HCT116 (cell line): ENCODE data around the gene JPH3. TPM values are rescaled to one million over a fixed set of nuclear protein-coding genes. Genes with fewer than 3 reads are reported as not detected.

Experiments used
- ATAC-seq: fragments of 200-7000 bp; cut with Tn5 transposase; 2 replicates; pipeline ENCODE4 v1.9.1; 2020; ENCODE audit warnings: mild to moderate bottlenecking, moderate library complexity
- BruUV-seq: library from RNA; stranded (reverse); fragments of 400-500 nt; replicated peaks from 2 replicates; lab custom pipeline; 2021; lab: Mats Ljungman, UMichigan
- CTCF ChIA-PET: fragments of 300-600 bp; sonication (Branson Sonifier 250); formaldehyde crosslinking; loops from one replicate; lab custom pipeline; 2021; ENCODE audit warnings: antibody characterized with exemption; lab: Charles Lee
- POLR2A ChIA-PET: fragments of 300-600, 350-600 bp; sonication (Branson Sonifier 250); formaldehyde crosslinking; loops from one replicate; lab custom pipeline; 2021; ENCODE audit warnings: antibody characterized with exemption; lab: Charles Lee
- RAD21 ChIA-PET, 2 experiments: fragments of 300-600 bp; sonication (Branson Sonifier 250); formaldehyde crosslinking; loops; one replicate each; lab custom pipeline; 2023; ENCODE audit warnings: low total read pairs in 2 of 2; ENCODE audit not compliant: uncharacterized antibody in 2 of 2, unreplicated experiment in 2 of 2, low non-redundant PET in 1 of 2; lab: Charles Lee
- DNase-seq: peaks from one replicate; pipeline ENCODE4 v3.0.0-alpha.2; 2010; ENCODE audit warnings: low read depth, low spot score
- H2AFZ ChIP-seq: fragments of 200-600 bp; shearing (Covaris generic), sonication (generic); 2 replicates; pipeline ENCODE4 v1.6.1; 2017; ENCODE audit warnings: low read depth, mixed run types, mixed read lengths, antibody characterized with exemption, low read length; ENCODE audit not compliant: poor library complexity, severe bottlenecking
- H3K27ac ChIP-seq: 2 replicates; pipeline ENCODE4 v1.5.1; 2012; ENCODE audit warnings: low read depth, low read length
- H3K27me3 ChIP-seq: fragments of 200-600 bp; sonication (generic); 2 replicates; pipeline ENCODE4 v1.6.1; 2016; ENCODE audit warnings: mixed run types, low read length, mixed read lengths; ENCODE audit not compliant: insufficient read depth
- H3K36me3 ChIP-seq, 2 experiments: fragments of 200-500 bp in 1 of 2; fragments of 200-600 bp in 1 of 2; sonication (Bioruptor generic) in 1 of 2; sonication (generic) in 1 of 2; 2 replicates each; pipeline versions ENCODE4 v1.5.1 to v1.6.1; 2014 to 2016; ENCODE audit warnings: low read length in 2 of 2, inconsistent platforms in 1 of 2, mixed read lengths in 1 of 2, mixed run types in 1 of 2; ENCODE audit not compliant: insufficient read depth in 2 of 2, control insufficient read depth in 1 of 2
- H3K4me1 ChIP-seq, 2 experiments: fragments of 200-600 bp in 1 of 2; sonication (generic) in 1 of 2; 2 replicates each; pipeline versions ENCODE4 v1.5.1 to v1.6.1; 2012 to 2017; ENCODE audit warnings: low read length in 2 of 2, inconsistent platforms in 1 of 2, mild to moderate bottlenecking in 1 of 2, mixed read lengths in 1 of 2, mixed run types in 1 of 2, moderate library complexity in 1 of 2; ENCODE audit not compliant: insufficient read depth in 2 of 2, control insufficient read depth in 1 of 2
- H3K4me2 ChIP-seq: fragments of 200-600 bp; sonication (generic); 2 replicates; pipeline ENCODE4 v1.6.1; 2017; ENCODE audit warnings: mixed run types, low read length, mixed read lengths
- H3K4me3 ChIP-seq, 2 experiments: fragments of 200-600 bp in 1 of 2; sonication (generic) in 1 of 2; replicated peaks in 1 of 2; 2 replicates each; pipeline ENCODE4 v1.5.1; 2011 to 2016; ENCODE audit warnings: low read length in 2 of 2, control low read depth in 1 of 2, low read depth in 1 of 2, mild to moderate bottlenecking in 1 of 2, mixed read lengths in 1 of 2, mixed run types in 1 of 2
- H3K79me2 ChIP-seq: fragments of 200-600 bp; sonication (generic); 2 replicates; pipeline ENCODE4 v1.6.1; 2017; ENCODE audit warnings: mild to moderate bottlenecking, mixed run types, low read length, moderate library complexity, mixed read lengths; ENCODE audit not compliant: insufficient read depth
- H3K9ac ChIP-seq: fragments of 200-600 bp; sonication (generic); 2 replicates; pipeline ENCODE4 v1.6.1; 2016; ENCODE audit warnings: low read length, mixed read lengths
- H3K9me2 ChIP-seq: fragments of 200-600 bp; sonication (generic), shearing (Covaris generic); 2 replicates; pipeline ENCODE4 v1.6.1; 2017; ENCODE audit warnings: mixed run types, mild to moderate bottlenecking, moderate library complexity; ENCODE audit not compliant: insufficient read depth
- H3K9me3 ChIP-seq, 2 experiments: fragments of 200-500 bp in 1 of 2; fragments of 200-600 bp in 1 of 2; sonication (Bioruptor generic) in 1 of 2; sonication (generic) in 1 of 2; 2 replicates each; pipeline ENCODE4 v1.6.1; 2014 to 2017; ENCODE audit warnings: low read length in 2 of 2, mixed read lengths in 2 of 2, inconsistent platforms in 1 of 2, low read depth in 1 of 2, mild to moderate bottlenecking in 1 of 2, mixed run types in 1 of 2, moderate library complexity in 1 of 2; ENCODE audit not compliant: control insufficient read depth in 1 of 2, insufficient read depth in 1 of 2
- H4K20me1 ChIP-seq: fragments of 200-600 bp; sonication (generic), shearing (Covaris generic); 2 replicates; pipeline ENCODE4 v1.6.1; 2017; ENCODE audit warnings: mixed run types, mild to moderate bottlenecking, moderate library complexity; ENCODE audit not compliant: insufficient read depth
- CBX3 ChIP-seq: IDR thresholded peaks from 2 replicates; pipeline ENCODE4 v1.6.1; 2012; ENCODE audit warnings: low read depth
- CTCF ChIP-seq, 3 experiments: fragments of 200-600 bp in 1 of 3; sonication (generic) in 1 of 3; IDR thresholded peaks in 2 of 3; conservative IDR thresholded peaks in 1 of 3; 2 replicates each; pipeline ENCODE4 v1.5.1; 2012 to 2017; ENCODE audit warnings: low read depth in 2 of 3, low read length in 2 of 3, antibody characterized with exemption in 1 of 3, borderline replicate concordance in 1 of 3, control low read depth in 1 of 3, mild to moderate bottlenecking in 1 of 3, mixed read lengths in 1 of 3, mixed run types in 1 of 3, moderate library complexity in 1 of 3; ENCODE audit not compliant: insufficient read depth in 1 of 3
- FOSL1 ChIP-seq: IDR thresholded peaks from 2 replicates; pipeline ENCODE4 v1.6.1; 2012; ENCODE audit warnings: low read depth
- RAD21 ChIP-seq: IDR thresholded peaks from 2 replicates; pipeline ENCODE4 v1.6.1; 2012; ENCODE audit warnings: low read depth, mild to moderate bottlenecking
- ZFX ChIP-seq: fragments of 450-650 bp; IDR thresholded peaks from 2 replicates; pipeline ENCODE4 v1.6.1; 2017
- intact Hi-C: fragments of 100-400 bp; cut with micrococcal nuclease; formaldehyde crosslinking; loops from 2 replicates; pipeline ENCODE4 v1.10.0; 2022
- total RNA-seq: library from RNA; stranded (reverse); gene quantifications from one replicate; pipeline ENCODE4 v1.2.1, GENCODE V29; 2021; ENCODE audit not compliant: unreplicated experiment

JPH3 gene
- total RNA-seq, 1 experiment from 2014 or later, result 0.10 TPM

GRCh38 chr16:87636050-87636684, 33.9 kb downstream of the JPH3 start:
- no peaks in the 10 kb centered on the region for H4K20me1 ChIP-seq
- H3K4me3 ChIP-seq, result peak overlapping the region; percentile 44 to 56
- H3K27ac ChIP-seq, result peak overlapping the region; percentile 16; the same call in 1 of the 2 replicates
- no peaks in the 10 kb centered on the region for H3K9me2 ChIP-seq
- ChIA-PET RAD21 (interaction anchor here (0.5 to 2.4 kb wide), 26 partner anchors 8 to 357 kb away, joined by 3 to 18 read pairs (median 4); partner anchors contain the start of gene FBXO31 (in 1 of the 2)), CTCF (interaction anchor here (0.6 to 2.7 kb wide), 57 partner anchors 9 to 1072 kb away, joined by 3 to 61 read pairs (median 5); partner anchors contain the start of genes C16orf95 and FBXO31), POLR2A (interaction anchor here (0.8 to 1.6 kb wide), 5 partner anchors 54 to 253 kb away, joined by 3 to 6 read pairs (median 3); partner anchors contain the start of gene FBXO31)
- H3K4me2 ChIP-seq, result peak overlapping the region; percentile 86
- DNase-seq (peak; percentile 76), ATAC-seq (peak; percentile 90)
- TF ChIP-seq CBX3, result no peak
- peak; percentile 73 to 94 (median 83) for TF ChIP-seq CTCF (IDR thresholded peaks at IDR 0.05 in 2 of 3, conservative IDR thresholded peaks at IDR 0.05 in 1 of 3; ENCODE audit: borderline replicate concordance in 1 of 3, insufficient read depth in 1 of 3, low read depth in 2 of 3, low read length in 2 of 3)
- TF ChIP-seq ZFX, result peak; percentile 26; the same call in 1 of the 2 replicates
- no peak for TF ChIP-seq FOSL1
- peak; percentile 97 for TF ChIP-seq RAD21
- H3K4me1 ChIP-seq, result peaks cover 10 to 18% of the 10 kb centered on the region in 2 experiments
- BruUV-seq, result no TSS peak
- peak overlapping the region; percentile 75 for H2AFZ ChIP-seq
- peaks cover 19% of the 10 kb centered on the region for H3K27me3 ChIP-seq
- no peaks in the 10 kb centered on the region for H3K79me2 ChIP-seq
- H3K9ac ChIP-seq, result peak overlapping the region; percentile 31; the same call in 1 of the 2 replicates
- H3K9me3 ChIP-seq, result peaks cover 0 to 3% of the 10 kb centered on the region in 2 experiments; a peak in 1 of 4 replicates
- intact Hi-C loops, result loop anchor here (1.0 to 5.0 kb wide), 7 partner anchors 48 to 1074 kb away; partner anchors contain the start of gene C16orf95
- no peaks in the 10 kb centered on the region for H3K36me3 ChIP-seq
